ENCODE results near the gene LILRB2. TPM values are rescaled to one million over a fixed set of nuclear protein-coding genes. Genes with fewer than 3 reads are reported as not detected.

LILRB2 gene
- polyA plus RNA-seq, 1 of the 3 experiments (the other 2 are of a cell fraction) = not detected

- POLR2A ChIA-PET = no interaction called here
- Histone ChIP-seq H3K27ac (ENCODE audit: low read depth in 2 of 2, low read length in 1 of 2) (no peak overlapping the region), H3K36me3 (replicated peaks in 1 of 2; ENCODE audit: control insufficient read depth in 1 of 2, insufficient read depth in 2 of 2, low read length in 1 of 2) (no peaks in the 10 kb centered on the region), H3K9ac (no peak overlapping the region), H2AFZ (ENCODE audit: low read depth) (no peak overlapping the region), H3F3A (replicated peaks; ENCODE audit: insufficient read depth) (no peaks in the 10 kb centered on the region), H3K4me1 (ENCODE audit: control insufficient read depth in 1 of 2, insufficient read depth in 2 of 2, low read depth in 1 of 2, low read length in 1 of 2) (no peaks in the 10 kb centered on the region), H3K27me3 (ENCODE audit: insufficient read depth) (peaks cover 56% of the 10 kb centered on the region), H3K9me2 (no peaks in the 10 kb centered on the region), H3K79me2 (ENCODE audit: insufficient read depth) (no peaks in the 10 kb centered on the region), H3K4me2 (no peak overlapping the region), H4K20me1 (ENCODE audit: insufficient read depth) (no peaks in the 10 kb centered on the region), H3K4me3 (ENCODE audit: low read depth in 2 of 2, low read length in 1 of 2) (no peak overlapping the region), H3K9me3 (no peaks in the 10 kb centered on the region)
- WGBS (ENCODE audit: low lambda C conversion rate) = 8% methylated on average over 2 of the region's 8 CpGs
- CTCF ChIA-PET = interaction anchor here (1.0 kb wide), 1 partner anchor 13 kb away, joined by 3 read pairs; no protein-coding TSS in a partner anchor
- TF ChIP-seq RCOR1 (IDR thresholded peaks at IDR 0.05; ENCODE audit: low read length) (no peak), EZH2phosphoT487 (IDR thresholded peaks at IDR 0.05; ENCODE audit: borderline replicate concordance, low read depth) (no peak), ELF1 (IDR thresholded peaks at IDR 0.05) (no peak), SIN3A (IDR thresholded peaks at IDR 0.05; ENCODE audit: borderline replicate concordance, low read depth, low read length) (no peak), POLR2AphosphoS5 (IDR thresholded peaks at IDR 0.05; ENCODE audit: low read depth, low read length) (no peak), MXI1 (IDR thresholded peaks at IDR 0.05; ENCODE audit: low read depth, low read length) (no peak), PBX3 (IDR thresholded peaks at IDR 0.05) (no peak)
- TF ChIP-seq, protein P1, sequence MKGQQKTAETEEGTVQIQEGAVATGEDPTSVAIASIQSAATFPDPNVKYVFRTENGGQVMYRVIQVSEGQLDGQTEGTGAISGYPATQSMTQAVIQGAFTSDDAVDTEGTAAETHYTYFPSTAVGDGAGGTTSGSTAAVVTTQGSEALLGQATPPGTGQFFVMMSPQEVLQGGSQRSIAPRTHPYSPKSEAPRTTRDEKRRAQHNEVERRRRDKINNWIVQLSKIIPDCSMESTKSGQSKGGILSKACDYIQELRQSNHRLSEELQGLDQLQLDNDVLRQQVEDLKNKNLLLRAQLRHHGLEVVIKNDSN (IDR thresholded peaks at IDR 0.05; ENCODE audit: borderline replicate concordance, low read depth) = no peak
- DNase-seq = no peak
Measured at GRCh38 chr19:54271106-54271505, 9.8 kb downstream of the LILRB2 start.

- Histone ChIP-seq H3K4me3 (ENCODE audit: low read depth in 2 of 2, low read length in 1 of 2) (no peak overlapping the region), H3K4me2 (no peak overlapping the region), H4K20me1 (ENCODE audit: insufficient read depth) (no peaks in the 10 kb centered on the region), H3K9me2 (no peaks in the 10 kb centered on the region), H3K4me1 (ENCODE audit: control insufficient read depth in 1 of 2, insufficient read depth in 2 of 2, low read depth in 1 of 2, low read length in 1 of 2) (no peaks in the 10 kb centered on the region), H3K79me2 (ENCODE audit: insufficient read depth) (no peaks in the 10 kb centered on the region), H3K9ac (no peak overlapping the region), H3K27me3 (ENCODE audit: insufficient read depth) (peaks cover 50% of the 10 kb centered on the region), H3K36me3 (replicated peaks in 1 of 2; ENCODE audit: control insufficient read depth in 1 of 2, insufficient read depth in 2 of 2, low read length in 1 of 2) (no peaks in the 10 kb centered on the region), H3F3A (replicated peaks; ENCODE audit: insufficient read depth) (no peaks in the 10 kb centered on the region), H3K9me3 (no peaks in the 10 kb centered on the region), H3K27ac (ENCODE audit: low read depth in 2 of 2, low read length in 1 of 2) (no peak overlapping the region), H2AFZ (ENCODE audit: low read depth) (no peak overlapping the region)
- ChIA-PET CTCF (no interaction called here), POLR2A (no interaction called here)
- DNase-seq = no peak
- WGBS (ENCODE audit: low lambda C conversion rate) = 0% methylated on average over 2 of the region's 2 CpGs
- TF ChIP-seq TCF12 (IDR thresholded peaks at IDR 0.05) (no peak), FOSL2 (IDR thresholded peaks at IDR 0.05; ENCODE audit: borderline replicate concordance, low read depth) (no peak), JUND (IDR thresholded peaks at IDR 0.05) (no peak), EZH2phosphoT487 (IDR thresholded peaks at IDR 0.05; ENCODE audit: borderline replicate concordance, low read depth) (no peak), NRF1 (IDR thresholded peaks at IDR 0.05; ENCODE audit: low read depth, low read length) (no peak), YY1 (IDR thresholded peaks at IDR 0.05; ENCODE audit: low read depth) (no peak), EP300 (IDR thresholded peaks at IDR 0.05; ENCODE audit: borderline replicate concordance in 1 of 2, low read depth in 1 of 2, low read length in 1 of 2) (no peak), TEAD4 (IDR thresholded peaks at IDR 0.05; ENCODE audit: borderline replicate concordance, insufficient read depth) (no peak), MAX (IDR thresholded peaks at IDR 0.05; ENCODE audit: low read depth) (no peak), ZBTB33 (IDR thresholded peaks at IDR 0.05; ENCODE audit: borderline replicate concordance, low read depth) (no peak), CTCF (IDR thresholded peaks at IDR 0.05) (no peak), MXI1 (IDR thresholded peaks at IDR 0.05; ENCODE audit: low read depth, low read length) (no peak)
Measured at GRCh38 chr19:54268936-54269335, 12.0 kb downstream of the LILRB2 start.
